GM18505 (cell line): ENCODE measurements around the gene NTF4.
"Not testable (repeated sequence)": the region's sequence is repeated elsewhere in the genome, so short reads cannot be mapped to it uniquely, and the experiment has no call there.

Experiments
- ATAC-seq: cut with Tn5 transposase; IDR thresholded peaks from one replicate; pipeline ENCODE4 v1.9.1; 2021; ENCODE audit not compliant: unreplicated experiment
- POLR2A ChIP-seq: IDR thresholded peaks from 4 replicates; pipeline ENCODE4 v1.6.1; 2011; ENCODE audit warnings: borderline replicate concordance; ENCODE audit not compliant: insufficient read depth, insufficient read length; ENCODE audit errors: extremely low read depth

Gene NTF4

DNA sequence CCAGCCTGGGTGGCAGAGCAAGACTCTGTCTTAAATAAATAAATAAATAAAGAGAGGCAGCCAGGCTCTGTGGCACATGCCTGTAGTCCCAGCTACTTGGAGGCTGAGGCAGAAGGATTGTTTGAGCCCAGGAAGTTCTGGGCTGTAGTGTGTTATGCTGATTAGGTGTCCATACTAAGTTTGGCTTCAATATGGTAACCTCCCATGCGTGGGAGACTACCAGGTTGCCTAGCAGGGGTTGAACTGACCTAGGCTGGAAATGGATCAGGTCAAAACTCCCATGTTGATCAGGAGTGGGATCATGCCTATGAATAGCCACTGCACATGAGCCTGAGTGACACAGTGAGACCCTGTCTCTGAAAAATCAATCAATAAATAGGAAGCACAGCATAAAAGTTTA lies 16.7 kb upstream of the NTF4 start:
- no peak for TF ChIP-seq POLR2A
- ATAC-seq: no peak

DNA sequence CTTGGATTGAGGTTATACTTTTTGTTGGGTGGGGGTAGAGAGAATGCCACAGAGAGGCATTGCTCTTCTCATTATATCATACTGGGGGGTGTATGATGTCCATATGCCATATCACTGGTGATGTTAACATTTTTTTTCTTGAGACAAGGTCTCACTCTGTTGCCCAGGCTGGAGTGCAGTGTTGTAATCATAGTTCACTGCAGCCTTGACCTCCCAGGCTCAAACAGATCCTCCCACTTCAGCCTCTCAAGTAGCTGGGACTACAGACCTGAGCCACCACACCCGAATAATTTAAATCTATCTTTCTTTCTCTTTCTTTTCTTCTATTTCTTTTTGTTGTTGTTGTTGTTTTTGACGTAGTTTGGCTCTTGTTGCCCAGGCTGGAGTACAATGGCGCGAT lies 15.8 kb upstream of the NTF4 start:
- no peak for ATAC-seq
- TF ChIP-seq POLR2A: no peak

DNA sequence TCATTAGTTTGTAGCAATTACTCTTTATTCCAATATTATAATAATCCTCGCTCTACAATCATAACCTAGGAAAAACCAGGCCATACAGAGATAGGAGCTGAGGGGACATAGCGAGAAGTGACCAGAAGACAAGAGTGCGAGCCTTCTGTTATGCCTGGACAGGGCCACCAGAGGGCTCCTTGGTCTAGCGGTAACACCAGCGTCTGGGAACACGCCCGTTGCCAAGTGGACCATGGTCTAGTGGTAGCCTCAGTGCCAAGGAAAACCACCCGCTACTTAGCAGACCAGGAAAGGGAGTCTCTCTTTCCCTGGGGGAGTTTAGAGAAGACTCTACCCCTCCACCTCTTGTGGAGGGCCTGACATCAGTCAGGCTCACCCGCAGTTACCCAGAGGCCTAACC lies 10.3 kb upstream of the NTF4 start:
- ATAC-seq: not testable (repeated sequence)

DNA sequence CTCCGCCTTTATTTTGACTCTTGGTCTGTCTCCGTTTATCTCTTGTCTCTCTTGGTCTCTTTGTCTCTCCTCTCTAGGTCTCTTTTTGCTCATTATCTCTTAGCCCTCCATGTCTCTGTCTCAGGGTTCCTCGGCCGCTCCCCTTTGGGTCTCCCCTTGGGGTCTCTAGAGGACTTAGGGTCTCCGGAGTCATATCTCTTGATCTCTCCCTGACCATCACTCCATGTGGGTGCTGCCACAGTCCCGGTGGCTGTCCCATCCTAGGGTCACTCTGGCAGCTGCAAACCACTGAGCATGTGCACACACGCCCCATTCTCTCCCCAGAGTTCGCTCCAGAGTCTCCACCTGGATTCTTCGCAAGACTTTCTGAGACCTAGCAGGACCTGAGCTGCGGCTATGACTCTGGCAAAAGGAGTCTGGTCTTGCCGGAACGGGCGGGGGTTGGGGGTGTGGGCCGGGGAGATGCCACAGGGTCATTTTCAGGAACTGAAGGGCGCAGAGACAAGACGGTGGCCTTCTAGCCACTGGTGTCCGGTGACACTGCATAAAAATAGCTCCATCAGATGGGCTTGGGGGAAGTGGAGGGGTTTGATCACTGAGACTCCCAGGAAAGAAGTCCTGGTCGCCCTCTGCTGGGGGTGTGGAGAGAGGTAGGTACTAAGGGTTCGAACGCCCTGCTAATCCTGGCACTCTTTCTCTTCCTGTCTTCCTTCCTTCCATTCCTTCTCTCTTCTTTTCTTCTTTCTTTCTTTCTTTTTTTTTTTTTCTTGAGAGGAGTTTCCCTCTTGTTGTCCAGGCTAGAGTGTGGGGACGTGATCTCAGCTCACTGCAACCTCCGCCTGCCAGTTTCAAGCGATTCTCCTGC lies 9.1 kb upstream of the NTF4 start:
- ATAC-seq: no peak

DNA sequence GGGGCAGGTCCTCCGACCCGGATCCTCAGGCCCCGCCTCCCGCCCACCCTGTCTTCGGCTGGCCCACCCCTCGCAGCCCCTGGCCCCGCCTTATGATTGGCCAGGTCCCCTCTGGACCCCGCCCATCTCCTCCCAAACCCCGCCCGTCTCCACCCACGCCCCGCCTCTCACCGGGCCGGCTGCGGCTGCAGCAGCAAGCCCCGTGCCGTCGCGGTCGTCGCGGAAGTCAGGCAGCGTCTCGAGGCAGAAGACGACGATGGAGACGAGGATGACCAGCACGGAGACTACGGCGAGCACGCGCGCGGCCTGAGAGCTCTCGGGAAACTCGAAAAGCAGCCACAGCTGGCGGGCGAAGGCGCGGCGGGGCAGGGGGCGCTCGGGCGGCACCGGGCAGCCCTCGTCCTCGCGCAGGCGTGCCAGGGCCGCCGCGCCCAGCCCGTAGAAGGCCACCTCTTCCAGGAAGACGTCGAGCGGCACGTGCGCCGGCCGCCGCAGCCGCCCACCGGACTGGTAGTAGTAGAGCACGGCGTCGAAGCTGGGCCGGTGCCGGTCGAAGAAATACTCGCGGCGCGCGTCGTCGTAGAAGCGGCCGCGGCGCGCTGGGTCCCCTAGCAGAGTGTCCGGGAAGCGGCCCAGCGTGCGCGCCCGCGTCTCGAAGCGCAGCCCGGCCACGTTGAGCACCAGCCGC lies 7.4 kb upstream of the NTF4 start:
- TF ChIP-seq POLR2A: no peak
- ATAC-seq: no peak

More for the DNA sequence above, 9.1 kb upstream of the NTF4 start:
- no peak for TF ChIP-seq POLR2A

DNA sequence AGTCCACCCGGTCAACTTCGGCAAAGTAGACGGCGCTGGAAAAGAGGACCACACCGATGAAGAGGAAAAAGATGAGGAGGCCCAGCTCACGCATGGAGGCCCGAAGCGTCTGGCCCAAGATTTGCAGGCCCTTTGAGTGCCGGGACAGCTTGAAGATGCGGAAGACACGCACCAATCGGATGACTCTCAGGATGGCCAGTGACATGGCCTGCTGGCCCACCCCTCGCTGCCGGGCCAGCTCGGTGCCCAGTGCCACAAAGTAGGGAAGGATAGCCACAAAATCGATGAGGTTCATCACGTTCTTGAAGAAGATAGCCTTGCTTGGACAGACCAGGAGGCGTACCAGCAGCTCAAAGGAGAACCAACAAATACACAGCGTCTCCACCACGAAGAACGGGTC lies 5.8 kb upstream of the NTF4 start:
- no peak for ATAC-seq
- no peak for TF ChIP-seq POLR2A

DNA sequence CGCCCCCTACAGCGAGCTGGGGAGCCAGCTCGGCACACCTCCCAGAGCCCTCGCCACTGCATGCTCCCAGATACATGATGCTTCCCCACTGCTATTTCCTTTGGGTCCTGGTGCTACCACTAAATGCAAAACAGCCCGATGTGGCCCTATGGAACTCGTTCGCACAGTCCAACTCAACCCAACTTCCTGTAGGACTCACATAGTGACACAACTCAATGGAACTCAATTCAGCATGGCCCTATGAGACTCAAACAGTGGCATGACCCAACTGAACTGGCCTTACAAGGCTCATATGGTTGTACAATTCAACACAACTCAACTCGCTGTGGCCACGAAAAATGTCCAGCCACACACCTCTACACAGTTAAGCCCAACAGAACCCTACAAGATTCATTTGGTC lies 4.4 kb upstream of the NTF4 start:
- TF ChIP-seq POLR2A: no peak
- ATAC-seq: no peak

DNA sequence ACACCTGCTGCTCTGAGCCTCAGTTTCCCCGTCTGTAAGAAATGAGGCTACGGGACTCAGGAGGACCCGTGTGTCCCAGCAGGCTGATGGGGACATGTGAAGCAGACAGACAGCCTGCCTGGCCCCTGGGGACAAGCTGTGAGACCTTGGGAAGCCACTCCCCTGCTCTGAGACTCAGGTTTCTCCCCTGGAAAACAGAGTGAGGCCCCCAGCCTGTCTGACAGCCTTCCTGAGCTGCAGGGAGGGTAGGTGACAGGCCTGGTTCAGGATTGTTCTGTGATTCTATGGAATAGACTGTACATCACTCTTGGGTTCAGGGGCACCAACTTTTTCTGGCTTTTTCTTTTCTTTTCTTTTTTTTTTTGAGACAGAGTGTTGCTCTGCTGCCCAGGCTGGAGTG lies 2.9 kb upstream of the NTF4 start:
- no peak for TF ChIP-seq POLR2A
- ATAC-seq: no peak

DNA sequence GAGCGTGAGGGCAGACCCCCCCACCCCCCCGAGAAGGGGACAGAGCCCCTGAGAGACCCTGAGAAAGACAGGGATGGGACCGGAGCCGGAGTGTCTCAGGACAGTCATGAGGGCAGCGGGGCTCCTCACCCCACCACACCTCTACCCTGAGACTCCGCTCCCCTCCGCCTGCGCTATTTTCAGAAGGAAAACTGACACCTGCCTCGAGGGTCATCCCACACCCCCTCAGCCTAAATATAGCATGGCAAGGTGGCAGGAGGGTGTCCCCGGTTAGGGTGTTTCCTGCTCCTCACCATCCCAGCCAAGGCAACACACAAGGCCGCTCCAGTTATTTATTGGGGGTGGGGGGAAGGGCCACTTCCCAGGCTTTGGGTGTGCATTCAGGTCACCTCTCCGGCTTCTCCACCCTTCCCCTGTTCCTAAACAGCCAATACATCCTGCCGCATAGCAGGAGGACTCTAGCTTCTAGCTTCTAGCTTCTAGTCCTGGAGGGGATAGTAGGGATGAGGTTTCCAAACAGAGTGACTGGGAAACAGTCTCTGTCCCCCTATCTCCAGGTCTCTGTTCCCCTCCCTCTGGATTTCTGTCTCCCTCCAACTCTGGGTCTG lies 1.4 kb upstream of the NTF4 start:
- TF ChIP-seq POLR2A: no peak
- ATAC-seq: no peak

DNA sequence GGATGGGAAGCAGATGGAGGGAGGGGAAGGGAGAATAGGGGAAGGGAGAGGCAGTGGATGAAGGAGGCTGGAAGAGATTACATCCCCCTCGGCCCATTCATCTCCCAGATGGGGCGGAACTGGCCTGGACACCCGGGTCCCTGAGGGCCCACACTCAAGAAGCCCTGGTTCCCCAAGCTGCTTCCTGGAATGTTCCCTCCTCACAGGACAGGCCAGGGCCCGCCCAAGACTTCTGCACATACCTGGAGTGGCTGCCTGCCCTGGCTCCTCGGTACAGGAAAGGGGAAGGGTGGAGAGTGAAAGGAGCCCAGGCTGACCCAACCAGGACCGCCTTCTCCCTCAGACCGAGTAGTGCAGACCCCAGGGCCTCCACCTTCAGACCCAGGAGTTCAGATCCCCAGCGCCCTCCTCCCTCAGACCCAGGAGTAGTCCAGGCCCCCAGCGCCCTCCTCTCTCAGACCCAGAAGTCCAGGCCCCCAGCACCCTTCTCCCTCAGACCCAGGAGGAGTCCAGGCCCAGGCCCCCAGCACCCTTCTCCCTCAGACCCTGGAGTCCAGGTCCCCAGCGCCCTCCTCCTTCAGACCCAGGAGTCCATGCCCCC lies 489 bp downstream of the NTF4 start:
- ATAC-seq: no peak
- TF ChIP-seq POLR2A: no peak

DNA sequence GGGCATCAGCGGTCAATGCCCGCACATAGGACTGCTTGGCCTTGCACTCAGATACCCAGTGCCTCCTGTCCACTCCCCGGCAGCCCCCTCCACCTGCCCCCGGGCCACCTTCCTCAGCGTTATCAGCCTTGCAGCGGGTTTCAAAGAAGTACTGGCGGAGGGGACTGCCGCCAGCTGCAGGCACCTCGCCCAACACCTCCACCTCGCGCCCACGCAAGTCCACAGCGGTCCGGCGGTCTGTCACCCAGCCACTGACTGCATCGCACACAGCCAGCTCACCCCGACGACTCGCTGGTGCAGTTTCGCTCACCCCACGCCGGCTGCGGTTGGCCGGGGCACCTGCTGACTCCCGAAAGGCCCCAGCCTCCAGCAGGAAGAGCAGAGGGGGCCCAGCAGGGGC lies 3.2 kb downstream of the NTF4 start:
- TF ChIP-seq POLR2A: no peak
- ATAC-seq: no peak

DNA sequence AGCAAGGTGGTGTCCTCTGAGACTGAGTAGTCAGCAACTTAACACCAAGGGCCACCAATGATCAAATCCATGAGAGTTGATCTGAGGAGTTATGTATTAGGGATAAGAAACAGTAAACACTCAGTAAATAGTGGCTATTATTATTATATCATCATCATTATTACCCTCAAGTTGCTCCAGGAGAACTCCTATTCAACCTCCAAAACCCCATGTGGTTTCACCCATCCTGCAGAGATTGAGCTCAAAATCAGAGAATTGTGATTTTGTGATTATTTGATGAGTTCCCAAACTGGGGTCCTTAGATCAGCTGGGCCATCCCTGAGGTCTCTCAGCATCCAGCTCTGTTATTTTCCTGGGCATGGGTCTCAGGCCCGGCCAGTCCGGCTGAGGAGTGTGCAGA lies 3.6 kb downstream of the NTF4 start:
- no peak for ATAC-seq
- TF ChIP-seq POLR2A: no peak

DNA sequence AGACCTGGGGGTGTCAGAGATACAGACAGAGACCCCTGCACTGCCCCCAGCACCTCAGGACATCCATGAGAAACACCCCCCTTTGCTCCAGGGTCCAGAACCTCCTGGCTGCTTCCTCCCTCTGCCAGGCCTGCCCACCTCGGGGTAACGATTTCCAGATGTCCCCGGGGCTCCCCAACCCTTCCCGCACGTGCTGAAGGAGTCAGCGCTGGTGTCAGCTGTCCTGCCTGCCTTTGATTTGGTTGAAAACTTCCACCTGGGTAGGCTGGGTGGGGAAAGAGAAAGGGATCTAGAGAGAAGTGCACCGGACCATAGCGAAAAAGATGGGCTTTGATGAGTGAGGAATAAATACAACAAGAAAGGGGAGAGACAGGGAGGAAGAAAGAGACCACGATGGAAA lies 5.6 kb downstream of the NTF4 start:
- ATAC-seq: no peak
- TF ChIP-seq POLR2A: no peak
